Panc1 (cell line): ENCODE data around the gene IBA57. TPM values are rescaled to one million over a fixed set of nuclear protein-coding genes. Genes with fewer than 3 reads are reported as not detected.

Experiments
- ATAC-seq: fragments of 200-7000 bp; cut with Tn5 transposase; 2 replicates; pipeline ENCODE4 v1.9.1; 2020; ENCODE audit warnings: mild to moderate bottlenecking, moderate library complexity
- BruUV-seq: library from RNA; stranded (reverse); fragments of 400-500 nt; replicated peaks from 2 replicates; lab custom pipeline; 2021; lab: Mats Ljungman, UMichigan
- CTCF ChIA-PET: fragments of 300-600 bp; sonication (Branson Sonifier 250); formaldehyde crosslinking; loops from one replicate; lab custom pipeline; 2022; ENCODE audit warnings: antibody characterized with exemption; lab: Charles Lee
- POLR2A ChIA-PET: fragments of 300-600 bp; sonication (Branson Sonifier 250); formaldehyde crosslinking; loops from one replicate; lab custom pipeline; 2022; ENCODE audit warnings: antibody characterized with exemption; lab: Charles Lee
- DNase-seq: peaks from one replicate; pipeline ENCODE4 v3.0.0-alpha.2; 2010; ENCODE audit warnings: low read depth, low spot score
- H3K27ac ChIP-seq: 2 replicates; pipeline ENCODE4 v1.5.1; 2011; ENCODE audit warnings: mild to moderate bottlenecking, low read length, inconsistent platforms
- H3K27me3 ChIP-seq: fragments of 200-500 bp; sonication (Bioruptor generic); 2 replicates; pipeline ENCODE4 v1.6.0; 2014; ENCODE audit warnings: low read length, inconsistent platforms; ENCODE audit not compliant: control insufficient read depth, insufficient read depth
- H3K36me3 ChIP-seq: fragments of 200-500 bp; sonication (Bioruptor generic); 2 replicates; pipeline ENCODE4 v1.5.1; 2014; ENCODE audit warnings: inconsistent platforms, mild to moderate bottlenecking, low read length, moderate library complexity; ENCODE audit not compliant: control insufficient read depth, insufficient read depth
- H3K4me1 ChIP-seq: 2 replicates; pipeline ENCODE4 v1.5.1; 2011; ENCODE audit warnings: inconsistent platforms, mild to moderate bottlenecking, low read length, moderate library complexity; ENCODE audit not compliant: control insufficient read depth, insufficient read depth
- H3K4me3 ChIP-seq, 2 experiments: 2 replicates each; pipeline ENCODE4 v1.5.1; 2011 to 2012; ENCODE audit warnings: low read depth in 2 of 2, low read length in 2 of 2, mild to moderate bottlenecking in 2 of 2, inconsistent platforms in 1 of 2, moderate library complexity in 1 of 2
- H3K9me3 ChIP-seq: fragments of 200-500 bp; sonication (Bioruptor generic); 2 replicates; pipeline ENCODE4 v1.5.1; 2014; ENCODE audit warnings: low read depth, mild to moderate bottlenecking, inconsistent platforms, low read length, moderate library complexity; ENCODE audit not compliant: control insufficient read depth, insufficient read depth
- CTCF ChIP-seq: fragments of 450-650 bp; IDR thresholded peaks from 2 replicates; pipeline ENCODE4 v1.5.1; 2017; ENCODE audit warnings: mild to moderate bottlenecking
- POLR2AphosphoS5 ChIP-seq: IDR thresholded peaks from 2 replicates; pipeline ENCODE4 v1.6.1; 2012; ENCODE audit warnings: mild to moderate bottlenecking, low read depth, low read length, moderate library complexity
- REST ChIP-seq, 2 experiments: IDR thresholded peaks; 2 replicates each; pipeline ENCODE4 v1.6.1; 2011 to 2012; ENCODE audit warnings: low read depth in 2 of 2, control low read depth in 1 of 2, low read length in 1 of 2, mild to moderate bottlenecking in 1 of 2, moderate library complexity in 1 of 2; ENCODE audit not compliant: insufficient read depth in 1 of 2
- SIN3A ChIP-seq: IDR thresholded peaks from 2 replicates; pipeline ENCODE4 v1.6.1; 2012; ENCODE audit warnings: low read depth, mild to moderate bottlenecking, low read length, moderate library complexity, borderline replicate concordance; ENCODE audit not compliant: insufficient read depth
- TCF7L2 ChIP-seq: IDR thresholded peaks from 2 replicates; pipeline ENCODE4 v1.6.1; 2011; ENCODE audit warnings: mild to moderate bottlenecking, low read depth, low read length, inconsistent platforms
- in situ Hi-C: cut with HindIII; loops from 2 replicates; pipeline ENCODE4 v1.10.0; 2016; ENCODE audit warnings: low sequenced_read_pairs, low pct_unique_long_range_greater_than_20kb
- intact Hi-C: fragments of 100-400 bp; cut with micrococcal nuclease; formaldehyde crosslinking; loops from one replicate; pipeline ENCODE4 v1.10.0; 2022; ENCODE audit not compliant: unreplicated experiment
- total RNA-seq: library from RNA; stranded (reverse); gene quantifications from one replicate; pipeline ENCODE4 v1.2.1, GENCODE V29; 2021; ENCODE audit not compliant: unreplicated experiment

IBA57 gene
- total RNA-seq, 1 experiment from 2014 or later: 11.3 TPM

- intact Hi-C loops: no loop called here
- ATAC-seq (no peak), DNase-seq (no peak)
- in situ Hi-C loops: no loop called here
- Histone ChIP-seq H3K27me3 (no peaks in the 10 kb centered on the region), H3K36me3 (no peaks in the 10 kb centered on the region), H3K9me3 (no peaks in the 10 kb centered on the region), H3K27ac (no peak overlapping the region), H3K4me1 (peaks cover 4% of the 10 kb centered on the region; the same call in 1 of the 2 replicates), H3K4me3 (no peak overlapping the region)
- CTCF ChIA-PET: no interaction called here
- no peak for TF ChIP-seq SIN3A
- TF ChIP-seq TCF7L2: no peak
- TF ChIP-seq REST (IDR thresholded peaks at IDR 0.05; ENCODE audit: insufficient read depth in 1 of 2, low read depth in 2 of 2, low read length in 1 of 2): no peak
- TF ChIP-seq CTCF: no peak
- TF ChIP-seq POLR2AphosphoS5: no peak
- POLR2A ChIA-PET: no interaction called here
- no TSS peak for BruUV-seq
Measured at GRCh38 chr1:228175316-228176023, 9.9 kb downstream of the IBA57 start.

- POLR2A ChIA-PET: no interaction called here
- no peak for DNase-seq
Measured at GRCh38 chr1:228176024-228176395, 10.4 kb downstream of the IBA57 start.

More at GRCh38 chr1:228176024-228176395, 10.4 kb downstream of the IBA57 start:
- intact Hi-C loops (no loop called here), in situ Hi-C loops (no loop called here)
- Histone ChIP-seq H3K27me3 (no peaks in the 10 kb centered on the region), H3K36me3 (no peaks in the 10 kb centered on the region), H3K4me1 (peaks cover 4% of the 10 kb centered on the region; the same call in 1 of the 2 replicates), H3K9me3 (no peaks in the 10 kb centered on the region), H3K4me3 (no peak overlapping the region), H3K27ac (no peak overlapping the region)
- CTCF ChIA-PET: no interaction called here
- BruUV-seq: no TSS peak
- no peak for ATAC-seq
- TF ChIP-seq TCF7L2 (no peak), SIN3A (no peak)
